Skeletal muscle tissue (tissue), 4 donors: ENCODE measurements around the gene CDC34. TPM values are rescaled to one million over a fixed set of nuclear protein-coding genes. Genes with fewer than 3 reads are reported as not detected.

Experiments used
- H3K27ac ChIP-seq: one replicate; pipeline ENCODE4 v1.7.0; 2013; ENCODE audit warnings: mild to moderate bottlenecking, low read depth, low read length, inconsistent platforms
- H3K27me3 ChIP-seq, 3 donors: one replicate each; pipeline ENCODE4 v1.7.0; 2013; ENCODE audit warnings: low read length in 3 of 3; ENCODE audit not compliant: control insufficient read depth in 3 of 3, insufficient read depth in 3 of 3
- H3K36me3 ChIP-seq, 3 donors: one replicate each; pipeline ENCODE4 v1.7.0; 2013; ENCODE audit warnings: low read length in 3 of 3; ENCODE audit not compliant: control insufficient read depth in 3 of 3, insufficient read depth in 3 of 3
- H3K4me1 ChIP-seq, 3 donors: one replicate each; pipeline ENCODE4 v1.7.0; 2013; ENCODE audit warnings: low read length in 3 of 3, mild to moderate bottlenecking in 3 of 3; ENCODE audit not compliant: control insufficient read depth in 3 of 3, insufficient read depth in 3 of 3
- H3K4me3 ChIP-seq, 3 donors: one replicate each; pipeline ENCODE4 v1.7.0; 2013; ENCODE audit warnings: low read length in 3 of 3
- H3K9ac ChIP-seq, 3 donors: one replicate each; pipeline ENCODE4 v1.7.0; 2013; ENCODE audit warnings: low read length in 3 of 3, mild to moderate bottlenecking in 3 of 3, moderate library complexity in 2 of 3, low read depth in 1 of 3
- H3K9me3 ChIP-seq, 3 donors: one replicate each; pipeline ENCODE4 v1.7.0; 2013; ENCODE audit warnings: low read length in 3 of 3; ENCODE audit not compliant: control insufficient read depth in 3 of 3
- total RNA-seq: library from RNA; depleted of rRNA; stranded (reverse); fragments of >200 nt; gene quantifications from one replicate; pipeline ENCODE4 v1.2.3, GENCODE V29; 2014
- donor health status: Osteomylitis.

Gene CDC34
- total RNA-seq, 1 donor from 2014 or later, result 73.1 TPM

DNA sequence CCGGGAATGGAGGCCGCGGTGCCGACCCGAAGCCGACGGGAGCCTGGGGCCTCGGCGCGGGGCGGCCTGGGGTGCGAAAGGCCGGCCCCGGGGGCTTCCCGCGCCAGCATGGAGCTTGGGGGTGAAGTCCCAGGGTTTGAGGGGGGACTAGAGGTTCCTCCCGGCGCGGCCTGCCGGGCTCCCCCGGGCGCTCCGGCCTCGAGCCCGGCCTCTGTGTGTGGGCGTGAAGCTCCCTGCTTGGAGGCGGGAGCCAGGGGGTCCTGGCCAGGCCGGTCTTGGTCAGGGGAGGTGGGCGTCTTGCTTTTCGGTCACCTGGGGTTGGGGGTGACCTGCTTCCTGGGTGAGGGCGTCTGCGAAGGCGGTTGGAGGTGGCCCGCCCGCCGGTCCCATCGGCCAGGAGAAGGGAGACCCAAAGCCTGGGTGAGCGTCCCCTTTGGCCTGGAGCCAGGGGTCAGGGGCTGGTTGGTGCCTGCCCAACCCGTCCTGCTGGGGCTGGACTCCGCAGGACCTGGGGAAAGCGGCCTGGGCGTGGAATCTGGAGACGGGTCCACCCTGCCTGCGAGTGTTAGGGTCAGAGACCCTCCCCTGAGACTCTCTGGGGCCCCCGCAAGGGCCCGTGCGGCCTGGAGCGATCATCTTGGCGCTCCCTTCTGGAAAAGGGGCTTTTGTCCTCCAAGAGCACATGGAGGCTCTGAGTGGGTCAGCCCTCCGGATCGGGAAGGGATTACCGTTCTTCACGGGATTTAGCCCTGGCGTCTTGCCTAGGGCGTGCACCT, 41.4 kb downstream of the CDC34 start:
- Histone ChIP-seq H3K4me3 (peak overlapping the region; percentile 86 to 91 (median 90)), H3K4me1 (peaks cover 43 to 57% (median 46%) of the 10 kb centered on the region in 3 donors), H3K27me3 (peaks cover 0 to 5% (median 4%) of the 10 kb centered on the region in 3 donors)

GRCh38 chr19:573519-573825, 41.9 kb downstream of the CDC34 start:
- peak overlapping the region; percentile 97 to 99 (median 98) for H3K9ac ChIP-seq
- no peaks in the 10 kb centered on the region for H3K9me3 ChIP-seq
- H3K36me3 ChIP-seq, result peaks cover 0 to 10% (median 0%) of the 10 kb centered on the region in 3 donors
- H3K27ac ChIP-seq, result peak overlapping the region; percentile 94
- H3K27me3 ChIP-seq, result peaks cover 0 to 5% (median 4%) of the 10 kb centered on the region in 3 donors
- H3K4me1 ChIP-seq, result peaks cover 43 to 59% (median 52%) of the 10 kb centered on the region in 3 donors
- peak overlapping the region; percentile 86 to 91 (median 90) for H3K4me3 ChIP-seq

More for the DNA sequence above, 41.4 kb downstream of the CDC34 start:
- H3K27ac ChIP-seq, result peak overlapping the region; percentile 94
- peaks cover 0 to 10% (median 0%) of the 10 kb centered on the region in 3 donors for H3K36me3 ChIP-seq
- no peaks in the 10 kb centered on the region for H3K9me3 ChIP-seq
- H3K9ac ChIP-seq, result peak overlapping the region; percentile 97 to 99 (median 98)

GRCh38 chr19:574658-575526, 43.3 kb downstream of the CDC34 start:
- Histone ChIP-seq H3K36me3 (peaks cover 2 to 20% (median 7%) of the 10 kb centered on the region in 3 donors), H3K9me3 (no peaks in the 10 kb centered on the region), H3K9ac (peak overlapping the region; percentile 71 to 98 (median 95)), H3K4me1 (peaks cover 43 to 66% (median 59%) of the 10 kb centered on the region in 3 donors), H3K4me3 (peak overlapping the region; percentile 71 to 86 (median 74)), H3K27ac (peak overlapping the region; percentile 91), H3K27me3 (peaks cover 0 to 5% (median 4%) of the 10 kb centered on the region in 3 donors)

DNA sequence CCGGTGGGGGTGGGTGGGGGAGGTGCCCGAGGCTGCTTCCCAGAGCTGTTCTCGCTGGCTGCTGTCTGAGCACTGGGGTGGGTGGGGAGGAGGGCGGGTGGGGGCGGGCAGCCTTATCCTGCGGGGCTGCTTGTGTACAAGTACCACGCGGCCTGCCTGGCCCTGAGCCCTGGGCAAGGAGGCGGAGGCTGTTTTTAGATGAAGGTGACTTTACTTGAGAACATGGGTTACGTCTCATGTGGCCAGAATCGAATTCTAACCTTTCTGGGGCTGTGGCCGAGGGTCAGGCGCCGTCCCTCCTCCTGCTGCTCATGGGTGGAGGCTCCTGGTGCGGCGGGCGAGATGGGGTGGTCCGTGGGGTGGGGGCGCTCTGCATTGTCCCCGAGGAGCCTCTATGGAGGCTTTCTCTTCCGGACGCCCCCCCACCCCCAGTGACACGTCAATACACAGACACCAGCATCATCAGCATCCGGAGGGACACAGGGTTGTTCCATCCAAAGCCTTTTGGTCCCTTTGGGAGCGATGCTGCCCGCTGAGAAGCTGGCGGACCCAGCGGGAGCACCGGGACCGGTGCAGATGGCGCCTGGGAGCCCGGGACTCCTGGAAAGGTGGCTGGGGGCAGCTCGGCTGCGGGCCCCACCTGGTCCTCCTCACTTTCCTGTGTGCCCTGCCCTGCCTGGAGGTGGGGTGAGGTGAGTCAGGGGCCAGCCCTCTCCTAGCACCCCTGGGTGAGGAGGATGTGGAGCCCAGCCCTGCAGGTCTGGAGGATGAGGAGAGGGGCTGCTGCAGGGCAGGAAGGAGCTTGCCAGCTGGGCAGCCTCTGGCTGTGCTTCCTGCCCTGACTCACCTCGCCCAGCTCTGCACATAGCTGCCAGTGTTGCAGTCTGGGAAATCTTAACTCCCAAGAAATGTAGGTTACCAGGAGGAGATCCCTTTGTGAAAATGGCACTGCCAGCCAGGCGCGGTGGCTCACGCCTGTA, 44.3 kb downstream of the CDC34 start:
- Histone ChIP-seq H3K9me3 (no peaks in the 10 kb centered on the region), H3K4me1 (peaks cover 42 to 66% (median 59%) of the 10 kb centered on the region in 3 donors), H3K4me3 (peak overlapping the region; percentile 71 to 86 (median 74)), H3K27me3 (peaks cover 0 to 5% (median 4%) of the 10 kb centered on the region in 3 donors), H3K9ac (peak overlapping the region; percentile 50 to 98 (median 95)), H3K27ac (peak overlapping the region; percentile 93), H3K36me3 (peaks cover 8 to 26% (median 13%) of the 10 kb centered on the region in 3 donors)

DNA sequence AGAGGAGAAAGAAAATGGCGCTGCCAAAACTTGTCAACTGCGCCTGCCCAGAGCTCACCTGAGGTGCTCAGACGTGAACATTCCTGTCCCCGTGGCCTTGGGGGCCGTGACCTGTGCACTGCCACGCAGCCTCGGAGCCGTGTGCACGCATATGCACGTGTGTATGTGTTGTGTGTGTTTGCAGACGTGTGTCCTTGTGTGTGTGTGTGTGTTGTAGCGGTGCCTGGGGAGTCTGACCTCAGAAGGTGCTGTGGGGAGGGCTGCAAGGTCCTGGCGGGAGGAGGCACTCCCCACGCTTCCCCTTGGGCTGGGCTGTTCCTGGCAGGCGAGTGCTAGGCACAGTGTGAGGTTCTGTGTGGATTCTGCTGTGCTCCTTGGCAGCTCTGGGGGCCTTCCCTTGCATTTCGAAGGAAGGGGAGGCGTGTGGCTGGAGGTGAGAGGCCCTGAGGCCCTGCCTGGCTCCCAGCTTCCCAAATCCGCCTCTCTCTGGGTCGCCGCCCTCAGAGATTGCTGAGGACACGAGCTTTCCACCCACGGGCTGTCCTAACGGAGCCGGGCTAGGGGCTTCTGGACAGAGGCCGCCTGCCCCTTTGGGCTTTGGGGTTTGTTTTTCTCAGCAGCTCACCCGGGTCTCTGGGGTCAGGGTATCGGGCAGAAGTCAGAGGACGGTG, 45.3 kb downstream of the CDC34 start:
- Histone ChIP-seq H3K9me3 (no peaks in the 10 kb centered on the region), H3K9ac (peak overlapping the region in 2 of 3 donors; percentile 45 to 94), H3K4me1 (peaks cover 32 to 56% (median 52%) of the 10 kb centered on the region in 3 donors), H3K36me3 (peaks cover 16 to 34% (median 22%) of the 10 kb centered on the region in 3 donors), H3K4me3 (peak overlapping the region in 2 of 3 donors; percentile 61 to 78), H3K27me3 (no peaks in the 10 kb centered on the region), H3K27ac (no peak overlapping the region)

DNA sequence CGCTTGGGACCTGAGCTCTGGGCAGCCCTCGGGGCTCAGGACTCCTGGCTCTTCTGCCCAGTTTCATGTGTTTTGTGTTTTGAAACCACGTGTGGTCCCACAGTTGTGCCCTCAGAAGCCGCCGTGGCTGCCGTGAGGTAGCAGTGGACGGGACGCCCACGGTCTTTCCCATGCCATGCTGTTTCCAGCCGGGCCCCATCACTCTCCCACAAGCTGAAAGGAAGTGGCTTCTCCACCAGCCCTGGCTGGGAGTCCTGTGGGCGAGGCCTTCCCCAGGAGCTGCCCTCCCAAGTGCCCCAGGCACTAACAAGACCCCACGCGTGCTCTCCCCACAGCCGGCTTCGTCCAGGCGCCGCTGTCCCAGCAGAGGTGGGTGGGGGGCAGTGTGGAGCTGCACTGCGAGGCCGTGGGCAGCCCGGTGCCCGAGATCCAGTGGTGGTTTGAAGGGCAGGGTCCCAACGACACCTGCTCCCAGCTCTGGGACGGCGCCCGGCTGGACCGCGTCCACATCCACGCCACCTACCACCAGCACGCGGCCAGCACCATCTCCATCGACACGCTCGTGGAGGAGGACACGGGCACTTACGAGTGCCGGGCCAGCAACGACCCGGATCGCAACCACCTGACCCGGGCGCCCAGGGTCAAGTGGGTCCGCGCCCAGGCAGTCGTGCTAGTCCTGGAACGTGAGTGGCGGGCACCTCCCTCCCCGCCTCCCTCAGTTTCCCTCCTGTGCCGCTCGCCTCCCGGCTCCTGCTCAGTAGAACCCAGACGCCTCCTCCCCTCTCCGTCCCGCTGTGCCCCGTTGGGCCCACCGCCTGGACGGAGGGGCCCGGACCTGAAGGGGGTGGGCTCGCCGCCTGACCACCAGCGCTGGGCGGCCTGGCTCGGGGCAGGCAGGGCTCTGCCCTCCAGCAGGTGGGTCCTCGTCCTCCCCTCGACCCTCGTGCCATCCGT, 46.2 kb downstream of the CDC34 start:
- H3K4me1 ChIP-seq, result peaks cover 32 to 56% (median 52%) of the 10 kb centered on the region in 3 donors
- H3K4me3 ChIP-seq, result peak overlapping the region in 1 of 3 donors; percentile 78

DNA sequence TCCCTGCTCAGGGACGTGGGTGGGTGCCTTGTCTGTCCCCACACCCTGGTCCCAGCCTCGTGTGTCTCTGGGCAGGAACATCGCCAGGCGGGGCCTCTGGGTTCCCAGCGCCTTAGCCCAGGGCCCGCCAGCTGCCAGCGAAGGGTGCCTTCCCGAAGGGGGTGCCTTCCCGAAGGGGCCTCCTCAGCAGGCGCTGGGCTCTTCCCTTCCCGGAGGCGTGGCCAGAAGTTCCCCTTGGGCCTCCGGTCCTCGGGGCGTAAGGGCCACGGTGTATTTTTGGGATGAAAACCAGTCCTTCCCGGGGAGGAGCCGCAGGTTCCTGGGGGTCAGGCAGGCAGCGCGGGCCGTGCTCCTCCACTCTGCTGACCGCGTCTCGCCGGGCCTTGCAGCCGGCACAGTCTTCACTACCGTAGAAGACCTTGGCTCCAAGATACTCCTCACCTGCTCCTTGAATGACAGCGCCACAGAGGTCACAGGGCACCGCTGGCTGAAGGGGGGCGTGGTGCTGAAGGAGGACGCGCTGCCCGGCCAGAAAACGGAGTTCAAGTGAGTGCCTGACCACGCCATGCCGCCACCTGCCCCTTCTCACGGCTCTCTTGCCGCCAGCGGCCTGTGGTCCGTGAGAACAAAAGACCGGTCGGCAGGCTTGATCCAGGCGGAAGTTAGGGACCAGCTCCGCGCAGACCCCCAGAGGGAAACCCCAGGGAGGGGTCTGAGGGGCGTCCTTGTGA, 47.7 kb downstream of the CDC34 start:
- H3K4me1 ChIP-seq, result peaks cover 23 to 59% (median 44%) of the 10 kb centered on the region in 3 donors
- no peak overlapping the region for H3K4me3 ChIP-seq
- H3K36me3 ChIP-seq, result peaks cover 20 to 38% (median 27%) of the 10 kb centered on the region in 3 donors

More for the DNA sequence above, 46.2 kb downstream of the CDC34 start:
- Histone ChIP-seq H3K27me3 (no peaks in the 10 kb centered on the region), H3K9me3 (no peaks in the 10 kb centered on the region), H3K27ac (no peak overlapping the region), H3K36me3 (peaks cover 18 to 36% (median 23%) of the 10 kb centered on the region in 3 donors), H3K9ac (peak overlapping the region in 1 of 3 donors; percentile 94)

DNA sequence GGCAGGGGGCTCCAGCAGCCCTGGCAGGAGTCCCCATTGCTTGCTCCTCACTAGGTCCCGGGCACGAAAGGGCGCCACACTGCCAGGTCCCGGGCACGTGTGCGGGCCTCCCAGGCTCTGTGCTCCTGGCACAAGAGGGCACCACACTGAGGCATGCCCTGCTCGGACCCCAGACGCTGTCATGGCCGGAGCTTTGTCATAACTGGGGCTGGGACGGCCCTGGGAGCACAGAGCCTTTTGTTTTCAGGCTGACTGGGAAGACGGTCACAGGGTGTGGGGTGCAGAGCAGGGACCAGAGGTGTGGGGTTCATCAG, 48.2 kb downstream of the CDC34 start:
- Histone ChIP-seq H3K4me1 (peaks cover 19 to 55% (median 39%) of the 10 kb centered on the region in 3 donors), H3K9me3 (no peaks in the 10 kb centered on the region), H3K4me3 (no peak overlapping the region), H3K36me3 (peaks cover 20 to 38% (median 27%) of the 10 kb centered on the region in 3 donors), H3K27me3 (peaks cover 0 to under 1% (median 0%) of the 10 kb centered on the region in 3 donors), H3K27ac (no peak overlapping the region), H3K9ac (peak overlapping the region in 1 of 3 donors; percentile 16)

More for the DNA sequence above, 47.7 kb downstream of the CDC34 start:
- no peaks in the 10 kb centered on the region for H3K27me3 ChIP-seq
- no peaks in the 10 kb centered on the region for H3K9me3 ChIP-seq
- H3K27ac ChIP-seq, result no peak overlapping the region
- H3K9ac ChIP-seq, result peak overlapping the region in 1 of 3 donors; percentile 16
